Bronchial epithelial cell (primary cell): ENCODE data around the gene GCLC. TPM values are rescaled to one million over a fixed set of nuclear protein-coding genes. Genes with fewer than 3 reads are reported as not detected.
"Not testable (repeated sequence)": the region's sequence is repeated elsewhere in the genome, so short reads cannot be mapped to it uniquely, and the experiment has no call there.

Source experiments
- DNase-seq: peaks from one replicate; pipeline ENCODE4 v3.0.0-alpha.2; 2010; ENCODE audit warnings: low read depth
- FAIRE-seq: peaks from 2 replicates; lab custom pipeline; 2011; peaks lifted over from hg19 to GRCh38; lab: Jason Lieb, UNC
- H3K27me3 ChIP-seq: 2 replicates; pipeline ENCODE4 v1.5.1; 2011; ENCODE audit warnings: low read length; ENCODE audit not compliant: control insufficient read depth, insufficient read depth
- H3K36me3 ChIP-seq: 2 replicates; pipeline ENCODE4 v1.5.1; 2011; ENCODE audit warnings: low read length; ENCODE audit not compliant: control insufficient read depth, insufficient read depth
- H3K4me3 ChIP-seq: 2 replicates; pipeline ENCODE4 v1.5.1; 2011; ENCODE audit warnings: mild to moderate bottlenecking, low read depth, low read length, control low read depth
- CTCF ChIP-seq: IDR thresholded peaks from 2 replicates; pipeline ENCODE4 v1.5.1; 2011; ENCODE audit warnings: mild to moderate bottlenecking, moderate library complexity, low read length, control low read depth, inconsistent platforms; ENCODE audit not compliant: insufficient read depth, severe bottlenecking
- total RNA-seq: library from RNA; depleted of rRNA; stranded (reverse); fragments of >200 nt; gene quantifications from 2 replicates; pipeline ENCODE4 v1.2.1, GENCODE V29; 2014

Gene GCLC
- total RNA-seq, 1 donor from 2014 or later = 74.8 TPM

DNA sequence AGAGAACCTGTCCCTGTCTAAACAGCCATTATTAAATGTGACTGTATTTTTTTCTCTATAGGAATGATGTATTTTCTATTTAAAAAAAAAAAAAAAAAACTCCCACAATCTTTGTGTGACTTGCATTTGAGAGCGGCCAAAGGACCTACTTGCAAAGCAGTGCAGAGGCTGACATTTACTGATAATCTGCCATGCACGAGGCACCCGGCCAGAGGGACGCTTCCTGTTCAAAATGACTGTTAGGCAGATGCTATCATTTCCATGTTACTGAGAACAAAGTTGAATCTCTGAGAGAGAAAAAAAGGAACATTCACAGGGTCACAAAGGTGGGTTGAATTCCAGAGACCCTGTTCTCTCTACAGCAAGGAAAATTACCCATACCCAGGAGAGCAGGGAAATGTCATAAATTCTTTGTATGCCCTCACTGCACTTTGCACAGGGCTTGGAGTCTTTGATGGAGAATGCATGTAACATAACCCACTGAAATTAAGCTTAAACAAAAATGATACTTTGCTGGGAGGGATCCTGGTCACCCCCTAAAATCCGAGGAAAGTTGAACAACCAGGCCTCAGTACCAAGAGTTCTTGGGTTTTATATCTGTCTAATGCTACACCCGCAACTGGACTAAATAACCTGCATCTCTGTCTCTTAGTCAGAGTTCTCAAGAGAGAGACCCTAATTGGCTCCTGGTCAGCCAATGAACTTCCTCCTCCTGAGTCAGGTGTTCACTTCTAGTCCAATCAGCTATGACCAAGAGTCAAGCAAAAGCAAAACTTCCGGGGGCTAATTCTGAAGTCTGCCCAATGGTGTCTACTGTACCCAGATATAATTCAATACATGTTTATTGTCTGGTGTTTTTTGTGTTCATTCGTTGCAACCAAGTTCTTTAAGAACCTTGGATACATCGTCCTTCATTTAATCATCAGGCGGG lies 61.2 kb downstream of the GCLC start:
- FAIRE-seq (no peak), DNase-seq (no peak)
- TF ChIP-seq CTCF = no peak
- no peak overlapping the region for H3K4me3 ChIP-seq
- H3K27me3 ChIP-seq = peaks cover 2% of the 10 kb centered on the region
- no peaks in the 10 kb centered on the region for H3K36me3 ChIP-seq

GRCh38 chr6:53481323-53481722 lies 63.6 kb downstream of the GCLC start:
- Histone ChIP-seq H3K4me3 (no peak overlapping the region), H3K36me3 (no peaks in the 10 kb centered on the region), H3K27me3 (no peaks in the 10 kb centered on the region)
- no peak for FAIRE-seq
- no peak for DNase-seq
- no peak for TF ChIP-seq CTCF

- DNase-seq, H3K27me3 ChIP-seq, FAIRE-seq, H3K4me3 ChIP-seq, H3K36me3 ChIP-seq: not testable (repeated sequence)
Measured at GRCh38 chr6:53480774-53481173, 64.1 kb downstream of the GCLC start.

DNA sequence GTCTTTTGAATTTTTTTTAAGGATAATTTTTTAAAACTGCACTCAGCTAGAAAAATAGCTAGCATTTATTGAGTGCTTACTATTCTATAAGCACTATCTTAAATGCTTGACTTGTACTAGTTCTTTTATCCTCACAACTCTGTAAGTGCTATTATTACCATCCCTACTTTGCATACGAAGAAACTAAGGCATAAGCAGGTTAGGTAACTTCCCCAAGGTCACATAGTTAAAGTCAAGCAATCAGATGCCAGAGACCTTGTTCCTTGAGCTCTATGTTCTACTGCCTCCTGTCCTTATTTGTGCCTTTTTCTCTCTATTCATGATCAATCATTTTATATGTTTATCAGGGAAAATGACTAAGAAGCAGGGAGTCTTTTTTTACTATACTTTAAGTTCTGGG lies 65.0 kb downstream of the GCLC start:
- Histone ChIP-seq H3K4me3 (no peak overlapping the region), H3K36me3 (no peaks in the 10 kb centered on the region), H3K27me3 (no peaks in the 10 kb centered on the region)
- no peak for FAIRE-seq
- no peak for DNase-seq
- no peak for TF ChIP-seq CTCF

DNA sequence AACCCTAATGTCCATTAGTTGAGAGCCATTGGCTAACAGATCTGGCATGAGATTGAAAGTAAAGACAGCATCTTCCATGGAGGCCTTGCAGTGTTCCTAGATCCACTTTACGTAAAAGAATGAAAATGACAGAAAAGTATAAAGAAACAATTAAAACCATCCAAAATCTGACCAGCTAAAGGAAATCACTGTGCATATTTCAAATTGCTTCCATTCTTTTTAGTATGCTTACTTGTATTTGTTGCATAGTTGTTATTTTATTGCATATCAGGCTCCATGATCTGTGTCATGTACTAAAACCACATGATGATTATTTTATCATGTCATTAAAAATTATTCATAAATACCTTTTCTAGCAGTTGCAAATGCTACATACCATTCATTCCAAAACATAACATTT lies 67.9 kb downstream of the GCLC start:
- no peaks in the 10 kb centered on the region for H3K36me3 ChIP-seq
- FAIRE-seq (no peak), DNase-seq (no peak)
- H3K27me3 ChIP-seq = no peaks in the 10 kb centered on the region
- no peak overlapping the region for H3K4me3 ChIP-seq
- TF ChIP-seq CTCF = no peak

GRCh38 chr6:53474010-53474409 lies 70.9 kb downstream of the GCLC start:
- DNase-seq (peak; percentile 29), FAIRE-seq (no peak)
- H3K36me3 ChIP-seq = no peaks in the 10 kb centered on the region
- H3K4me3 ChIP-seq = no peak overlapping the region
- no peaks in the 10 kb centered on the region for H3K27me3 ChIP-seq
- no peak for TF ChIP-seq CTCF
